H1 (cell line): ENCODE measurements around the gene DIP2C. TPM values are rescaled to one million over a fixed set of nuclear protein-coding genes. Genes with fewer than 3 reads are reported as not detected.

Experiments used
- CTCF ChIA-PET: fragments of 300-600 bp; sonication (Branson Sonifier 250); formaldehyde crosslinking; loops from one replicate; lab custom pipeline; 2021; ENCODE audit not compliant: partially characterized antibody; lab: Charles Lee
- POLR2A ChIA-PET: fragments of 300-600 bp; sonication (Branson Sonifier 250); formaldehyde crosslinking; loops from one replicate; lab custom pipeline; 2021; ENCODE audit warnings: inconsistent platforms; ENCODE audit not compliant: partially characterized antibody; lab: Charles Lee
- DNase-seq, 2 experiments: peaks; one replicate each; pipeline versions ENCODE4 v3.0.0 to v3.0.0-alpha.2; 2010 to 2022; ENCODE audit warnings: low spot score in 2 of 2, low read depth in 1 of 2, mixed read lengths in 1 of 2
- FAIRE-seq: peaks from 2 replicates; lab custom pipeline; 2011; peaks lifted over from hg19 to GRCh38; lab: Jason Lieb, UNC
- H2AFZ ChIP-seq: 2 replicates; pipeline ENCODE4 v1.8.1; 2012; ENCODE audit warnings: low read length, inconsistent platforms
- H2AK5ac ChIP-seq: 2 replicates; pipeline ENCODE4 v1.6.1; 2013; ENCODE audit warnings: low read depth, low read length
- H2BK120ac ChIP-seq: replicated peaks from 2 replicates; pipeline ENCODE3; 2013; ENCODE audit warnings: low read depth, low read length, inconsistent platforms
- H2BK12ac ChIP-seq: 2 replicates; pipeline ENCODE4 v1.6.1; 2013; ENCODE audit warnings: low read depth, low read length
- H2BK15ac ChIP-seq: 2 replicates; pipeline ENCODE4 v1.6.1; 2013; ENCODE audit warnings: low read length
- H2BK20ac ChIP-seq: 2 replicates; pipeline ENCODE4 v1.6.1; 2013; ENCODE audit warnings: low read length
- H2BK5ac ChIP-seq: 2 replicates; pipeline ENCODE4 v1.6.1; 2013; ENCODE audit warnings: low read depth, low read length
- H3K14ac ChIP-seq: 2 replicates; pipeline ENCODE4 v1.6.1; 2013; ENCODE audit warnings: inconsistent platforms; ENCODE audit not compliant: insufficient read length
- H3K18ac ChIP-seq: 2 replicates; pipeline ENCODE4 v1.6.1; 2013; ENCODE audit warnings: low read length; ENCODE audit errors: extremely low read depth
- H3K23ac ChIP-seq: 2 replicates; pipeline ENCODE4 v1.6.1; 2013; ENCODE audit warnings: inconsistent platforms; ENCODE audit not compliant: insufficient read length
- H3K23me2 ChIP-seq: 2 replicates; pipeline ENCODE4 v1.6.1; 2013; ENCODE audit warnings: low read depth, low read length
- H3K27ac ChIP-seq: 2 replicates; pipeline ENCODE4 v1.6.1; 2011; ENCODE audit warnings: low read depth, low read length, inconsistent platforms
- H3K27me3 ChIP-seq, 4 experiments: replicated peaks in 1 of 4; 1 replicate in 1 of 4; 2 replicates in 3 of 4; pipeline versions ENCODE4 v1.6.1 to v1.8.1; 2011 to 2013; ENCODE audit warnings: low read length in 3 of 4, mild to moderate bottlenecking in 3 of 4, inconsistent platforms in 2 of 4, mixed read lengths in 2 of 4, moderate library complexity in 1 of 4; ENCODE audit not compliant: control insufficient read depth in 3 of 4, insufficient read depth in 3 of 4; ENCODE audit errors: extremely low read depth in 1 of 4
- H3K36me3 ChIP-seq, 4 experiments: 2 replicates each; pipeline versions ENCODE4 v1.6.1 to v1.8.1; 2011 to 2013; ENCODE audit warnings: mild to moderate bottlenecking in 4 of 4, low read length in 3 of 4, moderate library complexity in 2 of 4, control low read depth in 1 of 4, inconsistent platforms in 1 of 4; ENCODE audit not compliant: insufficient read depth in 4 of 4, control insufficient read depth in 2 of 4
- H3K4ac ChIP-seq: replicated peaks from 2 replicates; pipeline ENCODE3; 2013; ENCODE audit warnings: low read length, low read depth, mixed read lengths, inconsistent platforms; ENCODE audit not compliant: insufficient read length
- H3K4me1 ChIP-seq, 4 experiments: replicated peaks in 1 of 4; 1 replicate in 1 of 4; 2 replicates in 3 of 4; pipeline versions ENCODE4 v1.6.1 to v1.8.1; 2011 to 2013; ENCODE audit warnings: low read length in 3 of 4, inconsistent platforms in 2 of 4, mixed read lengths in 1 of 4; ENCODE audit not compliant: insufficient read depth in 4 of 4, control insufficient read depth in 3 of 4
- H3K4me2 ChIP-seq, 2 experiments: 2 replicates each; pipeline versions ENCODE4 v1.6.1 to v1.8.1; 2011 to 2013; ENCODE audit warnings: low read depth in 2 of 2, low read length in 2 of 2, control low read depth in 1 of 2, inconsistent platforms in 1 of 2, mild to moderate bottlenecking in 1 of 2; ENCODE audit not compliant: insufficient read depth in 1 of 2
- H3K4me3 ChIP-seq, 4 experiments: fragments of 200-600, 300-600 bp in 1 of 4; sonication (generic), shearing (Covaris generic), sonication (Bioruptor Twin) in 1 of 4; 2 replicates each; pipeline versions ENCODE4 v1.5.1 to v1.8.1; 2011 to 2016; ENCODE audit warnings: low read length in 4 of 4, low read depth in 3 of 4, control low read depth in 2 of 4, inconsistent platforms in 2 of 4, mild to moderate bottlenecking in 2 of 4, mixed read lengths in 1 of 4, moderate library complexity in 1 of 4; ENCODE audit not compliant: insufficient read depth in 2 of 4; ENCODE audit errors: extremely low read depth in 1 of 4
- H3K56ac ChIP-seq: replicated peaks from 2 replicates; pipeline ENCODE3; 2013; ENCODE audit warnings: low read depth, mild to moderate bottlenecking, mixed read lengths, low read length, inconsistent platforms; ENCODE audit not compliant: insufficient read length
- H3K79me1 ChIP-seq: 2 replicates; pipeline ENCODE4 v1.6.1; 2013; ENCODE audit warnings: low read depth, low read length, control low read depth
- H3K79me2 ChIP-seq, 2 experiments: 2 replicates each; pipeline versions ENCODE4 v1.6.1 to v1.8.1; 2012 to 2013; ENCODE audit warnings: low read length in 2 of 2, mild to moderate bottlenecking in 2 of 2, inconsistent platforms in 1 of 2; ENCODE audit not compliant: insufficient read depth in 2 of 2, control insufficient read depth in 1 of 2
- H3K9ac ChIP-seq, 4 experiments: replicated peaks in 1 of 4; 1 replicate in 1 of 4; 2 replicates in 3 of 4; pipeline versions ENCODE4 v1.6.1 to v1.8.1; 2011 to 2013; ENCODE audit warnings: low read depth in 3 of 4, low read length in 3 of 4, control low read depth in 2 of 4, mild to moderate bottlenecking in 2 of 4, moderate library complexity in 2 of 4, inconsistent platforms in 1 of 4; ENCODE audit errors: extremely low read depth in 1 of 4
- H3K9me3 ChIP-seq, 2 experiments: 2 replicates each; pipeline versions ENCODE4 v1.6.1 to v1.8.1; 2012 to 2013; ENCODE audit warnings: mild to moderate bottlenecking in 2 of 2, moderate library complexity in 2 of 2, control low read depth in 1 of 2, inconsistent platforms in 1 of 2, low read depth in 1 of 2, low read length in 1 of 2, mixed read lengths in 1 of 2; ENCODE audit not compliant: insufficient read depth in 2 of 2
- H4K20me1 ChIP-seq, 2 experiments: replicated peaks in 1 of 2; 2 replicates each; pipeline versions ENCODE3 to v1.8.1; 2011 to 2013; ENCODE audit warnings: inconsistent platforms in 2 of 2, low read length in 2 of 2, mild to moderate bottlenecking in 1 of 2; ENCODE audit not compliant: insufficient read depth in 2 of 2, control insufficient read depth in 1 of 2
- H4K5ac ChIP-seq: 2 replicates; pipeline ENCODE4 v1.6.1; 2013; ENCODE audit warnings: low read length, low read depth, mixed read lengths, inconsistent platforms; ENCODE audit not compliant: insufficient read length
- H4K8ac ChIP-seq: 2 replicates; pipeline ENCODE4 v1.8.0; 2013; ENCODE audit warnings: mild to moderate bottlenecking, moderate library complexity, low read length, inconsistent platforms; ENCODE audit not compliant: insufficient read depth; ENCODE audit errors: extremely low read depth
- H4K91ac ChIP-seq: replicated peaks from 2 replicates; pipeline ENCODE3; 2013; ENCODE audit warnings: low read length, mixed read lengths, inconsistent platforms; ENCODE audit not compliant: insufficient read length
- JUN ChIP-seq: IDR thresholded peaks from 2 replicates; pipeline ENCODE4 v1.6.1; 2011; ENCODE audit warnings: low read depth, mild to moderate bottlenecking, improper control_type of control experiment, low read length
- KDM1A ChIP-seq: fragments of 200-600, 300-600 bp; sonication (generic); IDR thresholded peaks from 2 replicates; pipeline ENCODE4 v1.7.1; 2016; ENCODE audit warnings: mild to moderate bottlenecking, low read length, borderline replicate concordance
- NRF1 ChIP-seq: IDR thresholded peaks from 2 replicates; pipeline ENCODE4 v1.6.1; 2011; ENCODE audit warnings: mild to moderate bottlenecking, low read depth, low read length, improper control_type of control experiment
- POLR2AphosphoS5 ChIP-seq: IDR thresholded peaks from 2 replicates; pipeline ENCODE4 v1.6.1; 2011; ENCODE audit warnings: low read depth, low read length
- POU5F1 ChIP-seq: IDR thresholded peaks from 2 replicates; pipeline ENCODE4 v1.6.1; 2011; ENCODE audit warnings: low read depth, mild to moderate bottlenecking, low read length, moderate library complexity
- RAD21 ChIP-seq, 2 experiments: IDR thresholded peaks in 1 of 2; conservative IDR thresholded peaks in 1 of 2; 2 replicates each; pipeline ENCODE4 v1.6.1; 2011; ENCODE audit warnings: low read depth in 2 of 2, low read length in 2 of 2, improper control_type of control experiment in 1 of 2, inconsistent platforms in 1 of 2, mild to moderate bottlenecking in 1 of 2, moderate library complexity in 1 of 2
- SAP30 ChIP-seq: fragments of 300-600 bp; sonication (generic); IDR thresholded peaks from 2 replicates; pipeline ENCODE4 v1.7.1; 2012; ENCODE audit warnings: low read length, moderate library complexity, mild to moderate bottlenecking, inconsistent platforms; ENCODE audit not compliant: insufficient read depth, insufficient replicate concordance
- SIRT6 ChIP-seq: IDR thresholded peaks from one replicate; pipeline ENCODE4 v1.7.1; 2012; ENCODE audit warnings: low read length, inconsistent platforms
- polyA plus RNA-seq, 7 experiments: library from polyadenylated mRNA; depleted of rRNA in 3 of 7; stranded (reverse) in 5 of 7; unstranded in 2 of 7; fragments of >200 nt in 5 of 7; fragments of 200-250 nt in 2 of 7; gene quantifications; 1 replicate in 5 of 7; 2 replicates in 1 of 7; 4 replicates in 1 of 7; pipeline versions ENCODE4 v1.2.1 to v1.2.3, GENCODE V29; 2011 to 2013; ENCODE audit warnings: missing spikeins in 2 of 7, mixed read lengths in 2 of 7
- total RNA-seq: library from RNA; stranded (reverse); fragmentation: NEBNext Ultra II Directional; extraction: Animal tissue kit (Norgen Biotek cat#: 25700); gene quantifications from 2 replicates; pipeline ENCODE4 v1.2.1, GENCODE V29; 2021
- TF ChIP-seq, protein P1 (sequence below): IDR thresholded peaks from 2 replicates; pipeline ENCODE4 v1.6.1; 2011; ENCODE audit warnings: low read depth, mild to moderate bottlenecking, low read length; ENCODE audit not compliant: insufficient read depth

Gene DIP2C
- total and polyA plus RNA-seq, 2 of the 8 experiments (the other 6 are each of a cell fraction or from before 2014, with no cell fraction given): 3.8 to 9.3 TPM

DNA sequence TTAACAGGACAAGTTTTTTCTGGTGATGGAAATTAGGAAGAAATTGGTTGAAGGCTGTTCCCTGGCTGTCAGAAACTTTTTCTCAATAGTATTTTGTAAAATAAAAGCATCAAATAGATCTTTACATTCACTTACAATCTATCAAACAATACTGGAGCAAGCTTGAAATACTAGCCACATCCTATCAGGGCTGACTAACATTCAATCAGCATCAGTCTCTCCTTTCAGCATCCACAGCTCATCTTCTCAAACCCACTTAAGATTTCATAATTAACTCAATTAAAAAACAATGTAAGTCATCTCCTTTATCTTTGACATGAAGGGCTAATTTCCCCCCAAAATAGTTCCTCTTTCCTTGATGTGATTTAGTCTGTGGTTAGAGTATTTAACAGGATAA lies 80.2 kb downstream of the DIP2C start:
- Histone ChIP-seq H3K18ac (no peak overlapping the region), H2BK15ac (no peak overlapping the region), H4K5ac (no peak overlapping the region), H4K91ac (no peak overlapping the region), H3K9ac (no peak overlapping the region), H2BK20ac (no peak overlapping the region), H2BK12ac (no peak overlapping the region), H3K23ac (no peak overlapping the region), H3K27me3 (no peaks in the 10 kb centered on the region), H2AK5ac (no peak overlapping the region), H3K23me2 (no peaks in the 10 kb centered on the region; the same call in 1 of the 2 replicates), H2AFZ (no peak overlapping the region), H3K9me3 (no peaks in the 10 kb centered on the region), H3K14ac (no peak overlapping the region), H4K8ac (no peak overlapping the region), H3K4me2 (no peak overlapping the region), H3K4me3 (no peak overlapping the region), H3K79me2 (peaks cover 0 to 2% of the 10 kb centered on the region in 2 experiments; a peak in 2 of 4 replicates), H4K20me1 (peaks cover 4 to 11% of the 10 kb centered on the region in 2 experiments), H2BK5ac (no peak overlapping the region), H3K36me3 (no peaks in the 10 kb centered on the region), H3K4me1 (peaks cover 3 to 20% (median 10%) of the 10 kb centered on the region in 4 experiments; a peak in 5 of 7 replicates), H3K79me1 (peaks cover 3% of the 10 kb centered on the region), H3K4ac (no peak overlapping the region), H2BK120ac (no peak overlapping the region), H3K56ac (no peak overlapping the region), H3K27ac (no peak overlapping the region)
- TF ChIP-seq SIRT6: no peak
- TF ChIP-seq, protein P1, sequence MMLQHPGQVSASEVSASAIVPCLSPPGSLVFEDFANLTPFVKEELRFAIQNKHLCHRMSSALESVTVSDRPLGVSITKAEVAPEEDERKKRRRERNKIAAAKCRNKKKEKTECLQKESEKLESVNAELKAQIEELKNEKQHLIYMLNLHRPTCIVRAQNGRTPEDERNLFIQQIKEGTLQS: no peak
- TF ChIP-seq POU5F1: no peak
- TF ChIP-seq POLR2AphosphoS5: no peak
- TF ChIP-seq JUN: no peak
- no peak for TF ChIP-seq KDM1A
- TF ChIP-seq RAD21 (IDR thresholded peaks at IDR 0.05 in 1 of 2, conservative IDR thresholded peaks at IDR 0.05 in 1 of 2; ENCODE audit: low read depth in 2 of 2, low read length in 2 of 2): no peak
- TF ChIP-seq NRF1: no peak
- TF ChIP-seq SAP30: no peak
- CTCF ChIA-PET: interaction anchor here (0.8 to 1.4 kb wide), 3 partner anchors 16 to 57 kb away, joined by 3 read pairs; no protein-coding TSS in a partner anchor
- POLR2A ChIA-PET: no interaction called here
- DNase-seq: no peak
- FAIRE-seq: no peak
